ENCODE results near the gene TIMP1. TPM values are rescaled to one million over a fixed set of nuclear protein-coding genes. Genes with fewer than 3 reads are reported as not detected.

TIMP1 gene
- total and polyA plus RNA-seq, 10 of the 15 experiments (the other 5 are each of a cell fraction or from before 2014, with no cell fraction given): 101 to 341 (median 134) TPM

DNA sequence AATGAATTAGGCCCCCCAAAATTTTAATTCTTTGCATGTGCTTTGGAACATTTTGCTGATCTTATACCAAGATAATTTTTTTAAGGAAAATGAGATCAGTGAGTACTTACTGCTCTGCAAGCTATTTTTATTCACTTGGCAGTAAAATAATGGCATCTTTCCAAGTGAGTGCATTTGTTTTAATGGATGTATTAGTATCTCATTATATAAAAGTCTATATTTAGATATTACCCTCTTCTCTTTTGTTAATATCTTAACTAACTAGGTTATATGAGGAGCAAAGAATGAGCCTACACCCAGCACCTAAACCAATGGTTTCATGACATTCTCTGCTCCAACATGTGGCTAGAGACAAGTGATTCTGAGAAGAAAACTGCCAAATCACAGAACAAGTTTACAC is 42.4 kb upstream of the TIMP1 start:
- Histone ChIP-seq H3K9ac (ENCODE audit: control insufficient read depth, insufficient read depth, low read length) (no peak overlapping the region), H3K27me3 (replicated peaks in 1 of 2; ENCODE audit: control insufficient read depth in 2 of 2, insufficient read depth in 2 of 2, low read length in 1 of 2) (no peaks in the 10 kb centered on the region), H3K27ac (ENCODE audit: control insufficient read depth, insufficient read depth) (no peak overlapping the region), H3K36me3 (ENCODE audit: control insufficient read depth in 2 of 2, insufficient read depth in 2 of 2, low read length in 1 of 2) (no peaks in the 10 kb centered on the region), H3K9me3 (replicated peaks; ENCODE audit: control insufficient read depth, insufficient read depth, low read length) (no peaks in the 10 kb centered on the region), H3K4me2 (ENCODE audit: control insufficient read depth, insufficient read depth) (no peak overlapping the region), H2AFZ (ENCODE audit: control insufficient read depth, low read depth, low read length) (no peak overlapping the region), H3K4me3 (no peak overlapping the region), H4K20me1 (ENCODE audit: control insufficient read depth, insufficient read depth) (no peaks in the 10 kb centered on the region), H3K4me1 (ENCODE audit: control insufficient read depth, insufficient read depth, low read length) (no peaks in the 10 kb centered on the region), H3K79me2 (ENCODE audit: control insufficient read depth, insufficient read depth, low read length) (no peaks in the 10 kb centered on the region)
- no peak for DNase-seq (ENCODE audit: low read depth, low spot score)
- CTCF ChIA-PET: interaction anchor here (0.8 to 1.3 kb wide), 2 partner anchors 43 to 89 kb away, joined by 4 to 7 read pairs; no protein-coding TSS in a partner anchor
- BruUV-seq (replicated peaks): no TSS peak
- RAD21 ChIA-PET (ENCODE audit: unreplicated experiment): no interaction called here
- intact Hi-C loops (cut with micrococcal nuclease; ENCODE audit: unreplicated experiment) (no loop called here), in situ Hi-C loops (cut with MboI) (no loop called here)
- no peak for FAIRE-seq
- SMC1A ChIA-PET (ENCODE audit: uncharacterized antibody, unreplicated experiment): interaction anchor here (2.6 kb wide), 1 partner anchor 104 kb away, joined by 9 read pairs; no protein-coding TSS in a partner anchor
- ATAC-seq: no peak
- TF ChIP-seq ZSCAN29 (IDR thresholded peaks at IDR 0.05): no peak
- TF ChIP-seq SRF (IDR thresholded peaks at IDR 0.05; ENCODE audit: low read depth in 2 of 2, low read length in 2 of 2): no peak
- no peak for TF ChIP-seq SMC3 (IDR thresholded peaks at IDR 0.05; ENCODE audit: borderline replicate concordance, low read length)
- no peak for TF ChIP-seq GABPA (IDR thresholded peaks at IDR 0.05; ENCODE audit: low read depth)
- no peak for TF ChIP-seq SIN3A (IDR thresholded peaks at IDR 0.05; ENCODE audit: low read depth, low read length)
- no peak for TF ChIP-seq PKNOX1 (IDR thresholded peaks at IDR 0.05)
- TF ChIP-seq ZZZ3 (IDR thresholded peaks at IDR 0.05; ENCODE audit: control insufficient read depth, insufficient read length, low read depth): no peak
- TF ChIP-seq, protein P1, sequence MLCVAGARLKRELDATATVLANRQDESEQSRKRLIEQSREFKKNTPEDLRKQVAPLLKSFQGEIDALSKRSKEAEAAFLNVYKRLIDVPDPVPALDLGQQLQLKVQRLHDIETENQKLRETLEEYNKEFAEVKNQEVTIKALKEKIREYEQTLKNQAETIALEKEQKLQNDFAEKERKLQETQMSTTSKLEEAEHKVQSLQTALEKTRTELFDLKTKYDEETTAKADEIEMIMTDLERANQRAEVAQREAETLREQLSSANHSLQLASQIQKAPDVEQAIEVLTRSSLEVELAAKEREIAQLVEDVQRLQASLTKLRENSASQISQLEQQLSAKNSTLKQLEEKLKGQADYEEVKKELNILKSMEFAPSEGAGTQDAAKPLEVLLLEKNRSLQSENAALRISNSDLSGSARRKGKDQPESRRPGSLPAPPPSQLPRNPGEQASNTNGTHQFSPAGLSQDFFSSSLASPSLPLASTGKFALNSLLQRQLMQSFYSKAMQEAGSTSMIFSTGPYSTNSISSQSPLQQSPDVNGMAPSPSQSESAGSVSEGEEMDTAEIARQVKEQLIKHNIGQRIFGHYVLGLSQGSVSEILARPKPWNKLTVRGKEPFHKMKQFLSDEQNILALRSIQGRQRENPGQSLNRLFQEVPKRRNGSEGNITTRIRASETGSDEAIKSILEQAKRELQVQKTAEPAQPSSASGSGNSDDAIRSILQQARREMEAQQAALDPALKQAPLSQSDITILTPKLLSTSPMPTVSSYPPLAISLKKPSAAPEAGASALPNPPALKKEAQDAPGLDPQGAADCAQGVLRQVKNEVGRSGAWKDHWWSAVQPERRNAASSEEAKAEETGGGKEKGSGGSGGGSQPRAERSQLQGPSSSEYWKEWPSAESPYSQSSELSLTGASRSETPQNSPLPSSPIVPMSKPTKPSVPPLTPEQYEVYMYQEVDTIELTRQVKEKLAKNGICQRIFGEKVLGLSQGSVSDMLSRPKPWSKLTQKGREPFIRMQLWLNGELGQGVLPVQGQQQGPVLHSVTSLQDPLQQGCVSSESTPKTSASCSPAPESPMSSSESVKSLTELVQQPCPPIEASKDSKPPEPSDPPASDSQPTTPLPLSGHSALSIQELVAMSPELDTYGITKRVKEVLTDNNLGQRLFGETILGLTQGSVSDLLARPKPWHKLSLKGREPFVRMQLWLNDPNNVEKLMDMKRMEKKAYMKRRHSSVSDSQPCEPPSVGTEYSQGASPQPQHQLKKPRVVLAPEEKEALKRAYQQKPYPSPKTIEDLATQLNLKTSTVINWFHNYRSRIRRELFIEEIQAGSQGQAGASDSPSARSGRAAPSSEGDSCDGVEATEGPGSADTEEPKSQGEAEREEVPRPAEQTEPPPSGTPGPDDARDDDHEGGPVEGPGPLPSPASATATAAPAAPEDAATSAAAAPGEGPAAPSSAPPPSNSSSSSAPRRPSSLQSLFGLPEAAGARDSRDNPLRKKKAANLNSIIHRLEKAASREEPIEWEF (IDR thresholded peaks at IDR 0.05; ENCODE audit: insufficient replicate concordance, low read depth, low read length): no peak
- TF ChIP-seq TCF7 (IDR thresholded peaks at IDR 0.05; ENCODE audit: borderline replicate concordance): no peak
- POLR2A ChIA-PET: interaction anchor here (1.6 kb wide), 1 partner anchor 9 kb away, joined by 11 read pairs; no protein-coding TSS in a partner anchor

Measured in GM12878 (cell line).